Activated naive CD8-positive, alpha-beta T cell treated with anti-CD3 and anti-CD28 coated beads, Interleukin-2, amount 50 U/mL, for 16 hours (primary cell): ENCODE data around the gene SDF4.

ENCODE experiments used
- DNase-seq: peaks from one replicate; pipeline ENCODE4 v3.0.0-alpha.2; 2020; ENCODE audit warnings: low read depth, low spot score

Gene SDF4

GRCh38 chr1:1231400-1232207 is at the start of gene SDF4:
SDF4 (minus strand) TSS chr1:1232001; CDS start chr1:1228772, 3,229 bp downstream.
- DNase-seq = peak; percentile 93

- no peak for DNase-seq
Observed at GRCh38 chr1:1280782-1281481, 49.1 kb upstream of the SDF4 start.

- DNase-seq = no peak
Observed at GRCh38 chr1:1279028-1279427, 47.2 kb upstream of the SDF4 start.

DNA sequence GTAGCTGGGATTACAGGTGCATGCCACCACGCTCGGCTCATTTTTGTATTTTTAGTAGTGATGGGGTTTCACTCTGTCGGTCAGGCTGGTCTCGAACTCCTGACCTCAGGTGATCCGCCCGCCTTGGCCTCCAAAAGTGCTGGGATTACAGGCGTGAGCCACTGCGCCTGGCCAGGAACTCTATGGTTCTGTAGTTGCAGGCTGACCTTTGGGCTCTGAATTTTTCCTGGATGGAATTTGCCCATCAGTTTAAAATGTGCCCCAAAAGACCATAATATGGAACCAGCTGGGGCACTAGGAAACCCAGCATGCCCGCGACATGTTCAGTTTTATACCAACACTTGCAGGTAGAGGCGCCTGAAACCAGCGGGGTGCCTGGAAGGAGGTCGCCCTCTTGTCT is 46.8 kb upstream of the SDF4 start:
- no peak for DNase-seq

GRCh38 chr1:1275836-1276235 is 44.0 kb upstream of the SDF4 start:
- DNase-seq = no peak

GRCh38 chr1:1274931-1275431 is 43.2 kb upstream of the SDF4 start:
- no peak for DNase-seq

- DNase-seq = no peak
Observed at GRCh38 chr1:1274299-1274930, 42.6 kb upstream of the SDF4 start.

DNA sequence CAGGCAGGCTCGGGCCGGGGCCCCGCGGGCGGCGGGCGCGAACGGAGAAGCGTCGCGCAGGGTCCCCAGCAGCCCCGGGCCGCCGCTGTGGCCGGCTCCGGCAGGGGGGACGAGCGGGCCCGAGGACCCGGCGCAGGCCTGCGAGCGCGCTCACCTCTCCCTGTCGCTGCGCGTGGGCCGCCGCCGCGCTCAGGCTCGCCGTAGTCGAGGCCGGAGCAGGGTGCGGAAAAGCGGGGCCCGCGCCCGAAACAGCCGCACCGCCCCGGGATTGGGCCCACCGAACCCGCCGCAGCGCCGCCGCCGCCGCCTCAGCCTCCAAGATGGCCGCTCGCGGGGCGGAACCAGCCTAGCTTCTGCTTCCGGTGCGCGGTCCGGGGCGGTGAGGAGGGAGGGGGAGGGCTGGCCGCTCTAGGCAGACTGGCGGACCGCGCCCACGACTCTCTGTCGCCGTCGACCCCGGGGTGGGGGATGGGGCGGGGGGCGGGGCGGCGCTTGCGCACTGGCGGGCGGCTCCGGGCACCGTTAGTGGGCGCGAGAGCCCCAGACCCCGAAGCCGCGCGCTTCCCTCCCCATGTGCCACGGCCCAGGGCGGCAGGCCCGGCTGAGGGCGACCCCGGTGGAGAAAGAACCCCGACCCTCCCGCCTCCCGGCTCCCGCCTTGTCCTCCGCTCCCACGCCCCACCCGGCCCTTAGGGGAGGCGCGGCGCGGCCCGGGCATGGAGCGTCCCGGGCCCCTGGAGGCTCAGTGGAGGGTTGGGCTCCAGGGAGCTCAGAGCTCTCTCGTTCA is 41.9 kb upstream of the SDF4 start, which contains the start of gene UBE2J2:
TSS of gene UBE2J2 (minus strand) at position 343 of the 787 bp plus-strand sequence. CDS start 5,862 bp downstream, outside the sequence.
- peak; percentile 89 for DNase-seq

- no peak for DNase-seq
Observed at GRCh38 chr1:1273209-1273511, 41.4 kb upstream of the SDF4 start.

GRCh38 chr1:1272341-1273208 is 40.8 kb upstream of the SDF4 start:
- DNase-seq = no peak

DNA sequence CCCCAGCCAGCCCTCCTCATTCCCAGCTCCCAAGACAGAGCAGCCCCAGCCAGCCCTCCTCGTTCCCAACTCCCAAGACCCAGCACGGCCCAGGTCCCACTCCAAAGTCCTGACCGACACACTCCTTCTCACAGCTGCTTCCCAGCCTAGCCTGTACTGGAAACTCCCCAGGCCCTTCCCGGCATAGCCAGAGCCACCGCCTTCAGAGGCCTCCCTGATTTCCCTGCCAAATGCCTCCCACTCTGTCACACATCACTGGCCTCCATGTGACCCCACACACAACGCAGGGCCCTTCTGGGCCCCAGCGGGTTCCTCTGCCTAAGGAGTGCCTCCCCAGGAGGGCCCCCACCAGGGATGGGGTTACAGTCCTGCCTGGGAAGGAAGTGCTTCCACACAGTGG is 39.0 kb upstream of the SDF4 start:
- DNase-seq = no peak

DNA sequence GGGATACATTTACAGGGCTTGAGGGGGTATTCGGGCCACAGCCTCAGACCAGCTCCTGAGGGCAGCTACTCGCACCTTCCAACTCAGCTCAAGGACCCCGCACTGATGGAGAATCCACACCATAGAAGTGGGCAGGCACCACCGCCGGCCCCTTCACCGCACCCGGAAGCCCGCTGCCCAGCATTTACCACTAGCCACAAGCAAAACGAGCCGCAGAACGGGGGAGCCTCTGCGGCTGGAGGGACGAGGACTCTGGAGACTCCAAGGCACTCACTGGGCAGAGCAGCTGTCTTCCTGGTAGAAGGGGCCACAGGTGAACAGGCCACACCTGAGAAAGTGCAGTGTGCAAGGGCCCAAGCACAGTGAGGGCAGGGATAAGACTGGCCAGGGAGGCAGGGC is 36.5 kb upstream of the SDF4 start:
- no peak for DNase-seq

GRCh38 chr1:1267488-1268283 is 35.9 kb upstream of the SDF4 start:
- DNase-seq = no peak

DNA sequence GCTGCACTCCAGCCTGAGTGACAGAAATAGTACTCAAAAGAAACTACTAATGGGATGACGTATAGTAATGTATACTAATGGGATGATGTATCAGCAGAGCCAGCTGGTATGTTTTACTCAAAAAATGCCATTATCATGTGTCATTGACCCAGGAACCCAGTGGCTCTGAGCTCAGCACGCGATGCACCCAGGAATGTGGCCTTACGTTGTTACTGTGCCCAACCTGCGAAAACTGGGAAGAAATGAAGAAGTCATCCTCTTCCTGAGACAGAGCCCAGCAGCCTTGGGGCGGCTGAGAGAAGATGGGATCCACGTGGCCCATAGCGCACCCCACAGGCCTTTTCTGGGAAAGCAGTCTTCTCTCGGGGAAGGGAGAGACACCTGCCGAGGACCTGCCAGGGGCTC is 33.1 kb upstream of the SDF4 start:
- no peak for DNase-seq

DNA sequence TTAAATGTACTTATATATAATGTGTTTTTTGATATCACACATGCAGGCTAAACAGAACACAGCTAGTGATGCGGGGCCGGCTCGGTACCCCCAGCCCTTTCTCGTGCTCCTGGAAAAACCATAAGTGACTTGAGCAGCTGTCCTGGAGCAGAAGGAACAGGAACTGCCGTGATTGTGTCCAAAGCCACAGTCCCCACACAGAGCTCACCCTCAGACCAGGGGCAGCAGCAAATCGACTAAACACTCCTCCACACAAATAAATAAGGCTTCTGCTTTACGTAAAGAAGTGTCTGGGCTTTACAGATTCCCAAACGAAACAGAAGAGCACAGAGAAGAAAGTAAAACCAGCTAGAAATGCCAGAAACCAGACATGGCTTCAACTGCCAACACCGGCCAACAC is 32.2 kb upstream of the SDF4 start:
- DNase-seq = no peak

DNA sequence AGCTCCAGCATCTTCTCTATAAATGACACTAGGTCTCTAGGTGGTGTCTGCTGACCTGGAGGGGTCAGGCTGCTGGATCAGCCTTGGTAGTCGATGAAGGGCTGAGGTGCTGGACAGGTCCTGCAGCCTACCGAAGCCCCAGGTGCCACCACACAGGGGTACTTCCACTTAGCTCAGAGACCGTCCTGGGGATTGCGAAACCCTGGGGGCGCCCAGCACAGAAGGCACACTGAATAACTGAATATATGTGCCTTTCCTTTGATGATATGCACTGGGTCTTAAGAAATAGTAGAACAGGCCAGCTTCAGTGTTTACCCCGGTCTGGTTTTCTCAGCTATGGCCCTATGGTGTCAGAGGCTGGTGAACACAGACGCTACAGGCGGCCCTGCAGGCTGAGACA is 31.0 kb upstream of the SDF4 start:
- no peak for DNase-seq

DNA sequence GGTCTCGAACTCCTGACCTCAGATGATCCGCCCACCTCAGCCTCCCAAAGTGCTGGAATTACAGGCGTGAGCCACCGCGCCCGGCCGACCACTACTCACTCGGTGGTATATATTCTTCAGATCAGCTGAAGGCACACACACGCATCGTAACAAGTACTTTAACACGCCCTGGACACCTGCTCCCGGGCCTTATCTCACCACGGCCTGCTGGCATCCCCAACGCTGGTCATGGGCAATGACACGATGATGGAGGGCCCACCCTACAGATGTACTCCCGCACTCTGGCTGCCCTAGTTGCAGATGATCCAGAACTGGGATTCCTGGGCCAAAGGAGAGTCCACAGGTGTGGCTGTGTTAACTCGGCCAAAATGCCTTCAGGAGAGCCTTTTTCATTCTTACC is 30.3 kb upstream of the SDF4 start:
- DNase-seq = no peak

- no peak for DNase-seq
Observed at GRCh38 chr1:1260843-1261560, 29.2 kb upstream of the SDF4 start.

- no peak for DNase-seq
Observed at GRCh38 chr1:1259951-1260600, 28.3 kb upstream of the SDF4 start.
